Spleen (tissue), 11 donors: ENCODE results near the gene GIMD1. TPM values are rescaled to one million over a fixed set of nuclear protein-coding genes. Genes with fewer than 3 reads are reported as not detected.

ENCODE experiments used
- DNase-seq: peaks from one replicate; pipeline ENCODE4 v3.0.0-alpha.2; 2020
- H3K27ac ChIP-seq, 8 donors: fragments of 200-600 bp; sonication (generic) in 7 of 8; 1 replicate in 4 of 8; 2 replicates in 4 of 8; pipeline versions ENCODE4 v1.5.0 to v1.8.0; 2016 to 2021; ENCODE audit warnings: inconsistent platforms in 4 of 8, mild to moderate bottlenecking in 4 of 8, moderate library complexity in 1 of 8
- H3K27me3 ChIP-seq, 7 donors: fragments of 200-600 bp; sonication (generic) in 6 of 7; replicated peaks in 1 of 7; 1 replicate in 4 of 7; 2 replicates in 3 of 7; pipeline versions ENCODE4 v1.5.0 to v1.8.0; 2016 to 2021; ENCODE audit warnings: inconsistent platforms in 3 of 7, mild to moderate bottlenecking in 1 of 7
- H3K36me3 ChIP-seq, 6 donors: fragments of 200-600 bp; sonication (generic) in 5 of 6; 1 replicate in 4 of 6; 2 replicates in 2 of 6; pipeline versions ENCODE4 v1.5.0 to v1.8.0; 2016 to 2021; ENCODE audit warnings: inconsistent platforms in 2 of 6
- H3K4me1 ChIP-seq, 6 donors: fragments of 200-600 bp; sonication (generic) in 5 of 6; 1 replicate in 3 of 6; 2 replicates in 3 of 6; pipeline versions ENCODE4 v1.5.0 to v1.8.0; 2016 to 2021; ENCODE audit warnings: inconsistent platforms in 3 of 6
- H3K4me3 ChIP-seq, 8 donors: fragments of 200-600 bp; sonication (generic) in 7 of 8; 1 replicate in 4 of 8; 2 replicates in 4 of 8; pipeline versions ENCODE4 v1.5.0 to v1.8.0; 2016 to 2021; ENCODE audit warnings: inconsistent platforms in 4 of 8, mild to moderate bottlenecking in 4 of 8, moderate library complexity in 2 of 8
- H3K9me3 ChIP-seq, 8 donors: fragments of 200-600 bp; sonication (generic) in 7 of 8; 1 replicate in 4 of 8; 2 replicates in 4 of 8; pipeline versions ENCODE4 v1.5.0 to v1.8.0; 2016 to 2021; ENCODE audit warnings: inconsistent platforms in 4 of 8
- CTCF ChIP-seq, 11 experiments: fragments of 200-600 bp in 7 of 11; fragments of 450-650 bp in 4 of 11; sonication (generic) in 4 of 11; IDR thresholded peaks in 8 of 11; conservative IDR thresholded peaks in 3 of 11; 1 replicate in 7 of 11; 2 replicates in 4 of 11; pipeline versions ENCODE4 v1.4.0 to v1.8.0; 2016 to 2021; ENCODE audit warnings: antibody characterized with exemption in 11 of 11, inconsistent platforms in 4 of 11, mild to moderate bottlenecking in 1 of 11
- POLR2A ChIP-seq, 3 donors: fragments of 450-650 bp; IDR thresholded peaks; one replicate each; pipeline ENCODE4 v1.5.1; 2017; ENCODE audit warnings: antibody characterized with exemption in 3 of 3, mild to moderate bottlenecking in 1 of 3
- POLR2AphosphoS5 ChIP-seq, 3 donors: sonication (generic); formaldehyde crosslinking; IDR thresholded peaks; one replicate each; pipeline ENCODE4 v1.5.1; 2017; ENCODE audit warnings: antibody characterized with exemption in 3 of 3
- WGBS, 5 donors: extraction: QIAGEN DNeasy Blood & Tissue Kit in 3 of 5; methylation state at CpG; one replicate each; pipeline versions ENCODE4 v1.1.5 to v1.1.7; 2013 to 2018; 5-methylcytosine and 5-hydroxymethylcytosine counted together
- intact Hi-C: fragments of 100-400 bp; cut with DNase I; formaldehyde crosslinking; loops from one replicate; pipeline ENCODE4 v1.15.0; 2023; ENCODE audit warnings: low total_unique reads
- polyA plus RNA-seq, 3 donors: library from polyadenylated mRNA; stranded (reverse); fragments of 200-250 nt; gene quantifications; one replicate each; pipeline ENCODE4 v1.2.1, GENCODE V29; 2013
- total RNA-seq, 7 donors: library from RNA; depleted of rRNA in 3 of 7; stranded (reverse); fragments of >200 nt in 3 of 7; fragmentation: NEBNext Ultra II Directional in 4 of 7; extraction: Animal tissue kit (Norgen Biotek cat#: 25700) in 4 of 7; gene quantifications; one replicate each; pipeline versions ENCODE4 v1.1.0 to v1.2.1, GENCODE V29; 2016 to 2021
- donor health status: healthy with polysubstance abuse.
- donor health status: DM: no; HTN: no; CAD: no; lungs with moderate emphysema.
- donor health status: DM: no; HTN: no; CAD: no.
- donor health status: Bipolar disorder and iron deficiency.
- donor health status: healthy.
- donor health status: DM: no; HTN: no; CAD: no.
- donor health status: DM: yes; HTN: yes; CAD: no.

The GIMD1 gene
- total and polyA plus RNA-seq, 10 donors: not detected

GRCh38 chr4:106317815-106318214, 50.8 kb downstream of the GIMD1 start:
- Histone ChIP-seq H3K4me3 (peak overlapping the region in 4 of 8 donors; percentile 67 to 87 (median 72)), H3K9me3 (peaks cover 0 to 4% (median 0%) of the 10 kb centered on the region in 8 donors), H3K4me1 (peaks cover 28 to 73% (median 50%) of the 10 kb centered on the region in 6 donors), H3K36me3 (peaks cover 0 to 24% (median 11%) of the 10 kb centered on the region in 6 donors), H3K27me3 (no peaks in the 10 kb centered on the region), H3K27ac (no peak overlapping the region)
- TF ChIP-seq CTCF (IDR thresholded peaks at IDR 0.05 in 8 of 11, conservative IDR thresholded peaks at IDR 0.05 in 3 of 11) (no peak), POLR2AphosphoS5 (IDR thresholded peaks at IDR 0.05) (no peak), POLR2A (IDR thresholded peaks at IDR 0.05) (no peak)
- DNase-seq: no peak
- WGBS, 5 donors: 83 to 100% (median 88%) methylated on average over 1 of the region's 1 CpG
- intact Hi-C loops: no loop called here

GRCh38 chr4:106316773-106317409, 51.7 kb downstream of the GIMD1 start:
- Histone ChIP-seq H3K27ac (peak overlapping the region; percentile 91 to 96 (median 94)), H3K27me3 (no peaks in the 10 kb centered on the region), H3K4me3 (peak overlapping the region; percentile 67 to 89 (median 74)), H3K36me3 (peaks cover 0 to 18% (median 11%) of the 10 kb centered on the region in 6 donors), H3K9me3 (peaks cover 0 to 4% (median 0%) of the 10 kb centered on the region in 8 donors), H3K4me1 (peaks cover 28 to 75% (median 50%) of the 10 kb centered on the region in 6 donors)
- DNase-seq: no peak
- intact Hi-C loops: no loop called here
- no peak for TF ChIP-seq POLR2A (IDR thresholded peaks at IDR 0.05)
- TF ChIP-seq POLR2AphosphoS5 (IDR thresholded peaks at IDR 0.05): no peak
- TF ChIP-seq CTCF (IDR thresholded peaks at IDR 0.05 in 8 of 11, conservative IDR thresholded peaks at IDR 0.05 in 3 of 11): no peak
- 2 to 5% (median 4%) methylated on average over 13 of the region's 13 CpGs for WGBS, 5 donors

GRCh38 chr4:106315968-106316772, 52.4 kb downstream of the GIMD1 start, which contains the start of the genes AIMP1 and TBCK:
Gene AIMP1, plus strand, starts transcription at chr4:106316550. Its CDS starts 8,460 bp downstream, at chr4:106325010.
Gene TBCK, minus strand, starts transcription at chr4:106316209. Its CDS starts 7,249 bp downstream, at chr4:106308960.
- TF ChIP-seq CTCF (IDR thresholded peaks at IDR 0.05 in 8 of 11, conservative IDR thresholded peaks at IDR 0.05 in 3 of 11): peak in 1 of 11 experiments; percentile 7
- TF ChIP-seq POLR2AphosphoS5 (IDR thresholded peaks at IDR 0.05): peak; percentile 91 to 94 (median 92)
- peak; percentile 44 to 83 (median 44) for TF ChIP-seq POLR2A (IDR thresholded peaks at IDR 0.05)
- Histone ChIP-seq H3K27ac (peak within 1 kb of the TSS; percentile 91 to 96 (median 94)), H3K27me3 (no peaks in the 10 kb centered on the region), H3K4me1 (peaks cover 28 to 82% (median 50%) of the 10 kb centered on the region in 6 donors), H3K4me3 (peak within 1 kb of the TSS; percentile 67 to 89 (median 74)), H3K9me3 (peaks cover 0 to 2% (median 0%) of the 10 kb centered on the region in 8 donors), H3K36me3 (peaks cover 0 to 11% (median 7%) of the 10 kb centered on the region in 6 donors)
- peak; percentile 96 for DNase-seq
- intact Hi-C loops: no loop called here
- WGBS, 5 donors: 0 to 1% (median 1%) methylated on average over 38 to 44 of the region's 44 CpGs
